ENCODE results near the gene SH3GL3.

Gene SH3GL3

GRCh38 chr15:83571820-83572707, 124.9 kb downstream of the SH3GL3 start:
- H3K4me3 ChIP-seq (ENCODE audit: low read depth, low read length): no peak overlapping the region
- TF ChIP-seq CTCF (IDR thresholded peaks at IDR 0.05; ENCODE audit: low read depth, low read length): peak; percentile 37

- H3K4me3 ChIP-seq (ENCODE audit: low read depth, low read length): no peak overlapping the region
- no peak for TF ChIP-seq CTCF (IDR thresholded peaks at IDR 0.05; ENCODE audit: low read depth, low read length)
Observed at GRCh38 chr15:83574345-83574744, 127.2 kb downstream of the SH3GL3 start.

GRCh38 chr15:83578691-83579090, 131.6 kb downstream of the SH3GL3 start:
- no peak overlapping the region for H3K4me3 ChIP-seq (ENCODE audit: low read depth, low read length)

GRCh38 chr15:83581381-83581780, 134.2 kb downstream of the SH3GL3 start:
- TF ChIP-seq CTCF (IDR thresholded peaks at IDR 0.05; ENCODE audit: low read depth, low read length): no peak
- no peak overlapping the region for H3K4me3 ChIP-seq (ENCODE audit: low read depth, low read length)

More at GRCh38 chr15:83578691-83579090, 131.6 kb downstream of the SH3GL3 start:
- TF ChIP-seq CTCF (IDR thresholded peaks at IDR 0.05; ENCODE audit: low read depth, low read length): no peak

- no peak overlapping the region for H3K4me3 ChIP-seq (ENCODE audit: low read depth, low read length)
- TF ChIP-seq CTCF (IDR thresholded peaks at IDR 0.05; ENCODE audit: low read depth, low read length): no peak
Observed at GRCh38 chr15:83582381-83582780, 135.2 kb downstream of the SH3GL3 start.

- no peak for TF ChIP-seq CTCF (IDR thresholded peaks at IDR 0.05; ENCODE audit: low read depth, low read length)
- H3K4me3 ChIP-seq (ENCODE audit: low read depth, low read length): no peak overlapping the region
Observed at GRCh38 chr15:83585601-83586335, 138.6 kb downstream of the SH3GL3 start.

GRCh38 chr15:83587091-83587490, 139.9 kb downstream of the SH3GL3 start:
- H3K4me3 ChIP-seq (ENCODE audit: low read depth, low read length): no peak overlapping the region
- no peak for TF ChIP-seq CTCF (IDR thresholded peaks at IDR 0.05; ENCODE audit: low read depth, low read length)

All from WI38 (cell line).